Right lung (tissue), 10 donors: Measurements from ENCODE around the gene ATP8B1. TPM values are rescaled to one million over a fixed set of nuclear protein-coding genes. Genes with fewer than 3 reads are reported as not detected.
"Not testable (repeated sequence)": the region's sequence is repeated elsewhere in the genome, so short reads cannot be mapped to it uniquely, and the experiment has no call there.

Experiments
- DNase-seq, 2 donors: peaks; one replicate each; pipeline ENCODE4 v3.0.0-alpha.2; 2013
- long read RNA-seq, 8 donors: transcript quantifications; one replicate each; lab custom pipeline, GENCODE V29; 2026
- polyA plus RNA-seq, 5 donors: library from polyadenylated mRNA; unstranded; fragments of 120-200 nt; gene quantifications; one replicate each; pipeline versions ENCODE4 v1.2.1 to v1.2.3, GENCODE V29; 2013; ENCODE audit warnings: inconsistent platforms in 1 of 5, low replicate concordance in 1 of 5; ENCODE audit not compliant: insufficient read length in 5 of 5, insufficient read depth in 1 of 5

The ATP8B1 gene
- polyA plus RNA-seq, result 10 to 100 TPM; 12.1 to 20.5 (median 18.3) TPM
- long read RNA-seq, donor 1, result 0 reads
- long read RNA-seq, donor 2, result 0 reads
- long read RNA-seq, donor 3, full-length matches to known transcripts, result 1 of 1 reads
- long read RNA-seq, donor 3, partial matches to known transcripts, result 0 of 1 reads
- long read RNA-seq, donor 3, other reads (novel, unspliced or antisense), result 0 of 1 reads
- long read RNA-seq, donor 4, result 0 reads
- long read RNA-seq, donor 5, result 0 reads
- long read RNA-seq, donor 6, result 0 reads
- long read RNA-seq, donor 7, result 0 reads
- long read RNA-seq, donor 8, result 0 reads

- peak; percentile 79 to 80 for DNase-seq
Observed at GRCh38 chr18:57803103-57803969, at the start of gene ATP8B1. Gene ATP8B1 (minus strand): TSS chr18:57803315. CDS start chr18:57731807, 71,508 bp downstream.

- no peak for DNase-seq
Observed at GRCh38 chr18:57850063-57850462, 46.9 kb upstream of the ATP8B1 start.

GRCh38 chr18:57848374-57848773, 45.3 kb upstream of the ATP8B1 start:
- DNase-seq, result not testable (repeated sequence)

GRCh38 chr18:57847431-57847830, 44.3 kb upstream of the ATP8B1 start:
- DNase-seq, result not testable (repeated sequence)

DNA sequence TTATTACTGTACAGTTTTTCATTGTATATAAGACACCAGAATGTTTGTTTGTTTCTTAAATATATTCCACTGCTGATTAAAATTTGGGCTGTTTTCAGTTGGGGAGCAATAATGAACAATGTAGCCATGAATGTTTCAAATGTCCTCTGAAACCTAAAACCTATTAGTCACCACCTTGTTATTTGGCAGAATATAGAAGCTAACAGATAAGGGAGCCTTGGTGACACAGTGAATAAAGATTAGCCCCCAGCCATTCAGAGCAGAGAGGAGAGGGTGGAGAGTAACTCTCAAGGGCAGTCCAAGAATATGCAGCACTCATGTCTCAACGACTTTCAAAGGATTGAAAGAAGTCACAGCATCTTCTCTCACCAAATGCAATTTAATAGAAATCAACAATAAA, 43.1 kb upstream of the ATP8B1 start:
- no peak for DNase-seq

DNA sequence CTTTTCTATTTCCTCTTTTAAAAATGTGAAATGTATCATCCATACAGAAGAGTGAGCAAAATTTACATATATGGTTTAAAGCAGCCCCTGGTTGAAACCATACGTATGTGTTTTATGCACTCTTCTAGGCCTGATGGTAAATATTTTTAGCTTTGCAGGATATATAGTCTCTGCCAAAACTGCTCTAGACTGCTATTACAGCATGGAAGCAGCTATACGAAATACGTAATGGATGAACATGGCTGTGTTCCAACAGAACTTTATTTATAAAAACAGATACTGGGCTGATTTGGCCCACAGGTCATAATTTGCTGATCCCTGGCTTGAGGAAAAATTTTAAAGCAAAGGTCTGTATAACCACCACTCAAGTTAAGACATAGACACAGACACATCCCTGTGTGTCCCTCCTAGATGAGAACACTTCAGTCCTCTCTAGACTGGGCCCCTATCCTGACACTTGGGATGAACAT, 42.5 kb upstream of the ATP8B1 start:
- DNase-seq, result no peak

GRCh38 chr18:57844319-57844718, 41.2 kb upstream of the ATP8B1 start:
- no peak for DNase-seq

DNA sequence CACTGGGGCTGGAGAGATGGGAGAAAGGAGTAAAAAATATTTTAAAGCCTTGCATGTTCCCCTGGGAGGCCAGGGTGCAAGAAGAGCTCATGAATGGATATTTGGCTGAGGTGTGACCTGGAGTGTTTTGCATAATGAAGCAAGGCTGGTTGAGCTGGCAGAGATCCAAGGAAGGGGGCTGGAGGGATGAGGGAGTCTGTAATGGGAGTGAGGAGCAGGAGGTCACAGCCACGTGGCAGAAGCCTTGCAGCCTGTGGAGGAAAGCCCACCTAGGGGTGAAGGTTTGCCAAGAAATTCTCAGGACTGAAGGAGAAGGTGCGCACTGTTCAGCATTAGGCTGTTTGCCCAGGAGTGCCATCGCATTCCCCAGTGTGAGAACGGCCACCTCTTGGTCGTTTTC, 40.3 kb upstream of the ATP8B1 start:
- DNase-seq, result no peak

GRCh38 chr18:57841568-57841967, 38.5 kb upstream of the ATP8B1 start:
- no peak for DNase-seq

GRCh38 chr18:57839942-57840381, 36.8 kb upstream of the ATP8B1 start:
- no peak for DNase-seq

DNA sequence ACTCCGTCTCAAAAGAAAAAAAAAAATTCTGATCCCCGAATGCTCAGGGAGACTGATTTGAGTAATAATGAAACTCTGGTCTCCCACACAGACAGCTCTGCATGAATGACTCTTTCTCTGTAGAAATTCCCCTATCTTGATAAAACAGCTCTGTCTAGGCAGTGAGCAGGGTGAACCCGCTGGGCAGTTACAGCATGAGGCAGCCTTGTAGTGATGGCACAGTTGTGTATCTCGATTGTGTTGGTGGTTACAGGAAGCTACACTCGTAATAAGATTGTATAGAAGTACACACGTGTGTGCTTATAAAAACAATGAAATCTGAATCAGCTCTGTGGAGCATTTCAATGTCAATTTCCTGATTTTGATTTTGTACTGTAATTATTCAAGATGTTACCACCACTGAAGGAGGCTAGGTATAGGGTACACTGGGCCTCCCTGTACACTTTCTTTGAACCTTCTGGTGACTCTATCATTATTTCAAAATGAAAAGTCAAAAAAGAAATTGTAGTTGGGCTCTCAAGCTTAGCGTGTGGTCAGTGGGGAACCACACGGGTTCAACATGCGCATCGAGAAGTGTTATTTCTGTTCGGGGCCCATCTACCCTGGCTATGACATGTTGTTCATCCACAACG, 34.9 kb upstream of the ATP8B1 start:
- DNase-seq, result no peak

DNA sequence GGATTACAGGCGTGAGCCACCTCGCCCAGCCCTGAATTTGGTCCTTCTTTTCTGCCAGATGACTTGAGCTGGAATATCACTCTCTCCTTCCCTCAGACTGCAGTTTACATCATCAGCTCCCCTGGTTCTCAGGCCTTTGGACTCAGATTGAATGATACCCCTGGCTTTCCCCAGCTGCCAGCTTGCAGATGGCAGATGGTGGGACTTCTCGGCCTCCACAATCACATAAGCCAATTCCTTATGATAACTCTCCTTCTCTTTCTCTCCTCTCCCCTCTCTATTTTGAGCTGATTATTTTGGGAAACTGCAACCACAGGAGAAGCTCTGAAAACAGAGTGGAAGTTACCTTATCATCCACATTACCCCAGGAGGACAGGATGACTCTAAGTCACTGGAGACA, 33.4 kb upstream of the ATP8B1 start:
- DNase-seq, result no peak

DNA sequence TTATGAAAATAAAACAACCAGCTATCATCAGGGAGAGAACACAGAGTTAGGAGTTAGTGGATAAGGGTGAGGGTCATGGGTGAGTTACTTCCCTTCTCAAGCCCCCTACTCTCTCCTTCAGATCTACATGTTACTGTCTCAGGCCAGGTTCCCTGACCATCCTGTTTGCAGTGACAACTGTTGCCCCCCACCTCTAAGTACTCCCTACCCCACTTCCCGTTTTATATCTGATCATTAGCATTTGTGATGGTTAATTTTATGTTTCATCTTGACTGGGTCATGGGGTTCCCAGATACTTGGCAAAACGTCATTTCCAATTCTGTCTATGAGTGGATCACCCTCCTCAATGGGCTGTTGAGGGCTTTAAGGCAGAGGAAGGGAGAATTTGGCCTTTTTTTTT, 32.8 kb upstream of the ATP8B1 start:
- DNase-seq, result no peak

- DNase-seq, result no peak
Observed at GRCh38 chr18:57834616-57835015, 31.5 kb upstream of the ATP8B1 start.

GRCh38 chr18:57833441-57834101, 30.5 kb upstream of the ATP8B1 start:
- no peak for DNase-seq

DNA sequence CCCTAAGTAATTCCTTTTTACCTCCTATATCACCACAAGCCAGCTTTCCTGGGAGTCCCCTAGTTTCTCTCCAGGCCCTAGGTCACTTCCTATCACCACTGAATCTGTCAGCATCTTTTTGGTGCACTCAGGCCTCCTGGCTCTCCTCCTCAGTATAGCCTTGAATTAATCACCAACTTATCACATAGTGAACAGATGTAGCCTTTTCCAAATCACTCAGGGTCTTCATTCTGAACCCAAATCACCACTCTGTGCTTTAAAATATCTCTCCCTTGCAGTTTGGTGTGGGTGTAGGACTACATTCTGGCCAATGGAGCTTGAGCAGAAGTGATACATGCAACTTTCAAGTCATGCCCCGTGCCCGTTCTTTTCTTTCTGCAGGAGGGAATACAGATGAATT, 29.6 kb upstream of the ATP8B1 start:
- no peak for DNase-seq

DNA sequence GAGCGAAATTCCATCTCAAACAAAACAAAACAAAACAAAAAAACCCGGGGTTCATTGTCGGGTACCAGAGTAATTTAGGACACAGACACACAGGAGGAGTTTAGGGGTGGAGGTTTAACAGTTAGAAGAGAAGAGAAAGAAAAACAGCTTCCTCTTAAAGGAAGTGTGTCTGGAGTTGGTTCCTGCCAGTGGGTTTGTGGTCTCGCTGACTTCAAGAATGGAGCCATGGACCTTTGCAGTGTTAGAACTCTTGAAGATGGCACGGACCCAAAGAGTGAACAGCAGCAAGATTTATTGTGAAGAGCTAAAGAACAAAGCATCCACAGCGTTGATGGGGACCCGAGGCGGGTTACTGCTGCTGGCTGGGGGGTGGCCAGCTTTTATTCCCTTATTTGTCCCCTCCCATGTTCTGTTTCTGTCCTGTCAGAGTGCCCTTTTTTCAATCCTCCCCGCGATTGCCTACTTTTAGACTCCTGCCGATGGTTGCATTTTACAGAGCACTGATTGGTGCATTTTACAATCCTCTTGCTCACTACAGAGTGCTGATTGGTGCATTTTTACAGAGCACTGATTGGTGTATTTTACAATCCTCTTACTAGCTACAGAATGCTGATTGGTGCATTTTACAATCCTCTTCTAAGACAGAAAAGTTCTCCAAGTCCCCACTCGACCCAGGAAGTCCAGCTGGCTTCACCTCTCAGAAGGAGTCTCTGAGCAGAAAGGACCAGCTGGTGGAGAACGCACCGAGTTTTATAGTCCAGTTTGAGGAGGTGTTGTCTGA, 28.7 kb upstream of the ATP8B1 start:
- no peak for DNase-seq

- DNase-seq, result no peak
Observed at GRCh38 chr18:57827646-57828045, 24.5 kb upstream of the ATP8B1 start.

DNA sequence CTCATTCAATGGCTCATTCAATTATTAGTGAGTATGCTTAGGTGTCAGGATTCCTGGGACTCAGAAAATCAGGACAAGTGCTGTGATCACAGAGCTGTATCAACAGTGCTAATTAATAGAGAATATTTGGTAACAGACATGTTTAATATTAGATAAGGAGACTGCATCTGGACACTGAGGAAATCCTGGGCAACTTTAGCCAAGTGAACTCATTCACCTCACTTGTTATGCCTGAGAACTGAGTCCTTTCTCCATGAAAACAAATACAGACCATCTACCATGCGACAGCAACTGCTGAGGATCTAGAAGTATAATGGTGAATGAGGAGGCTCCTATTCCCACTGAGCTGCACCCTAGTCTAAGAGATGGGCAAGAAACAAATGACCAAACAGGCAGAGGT, 23.1 kb upstream of the ATP8B1 start:
- no peak for DNase-seq

GRCh38 chr18:57820583-57820982, 17.5 kb upstream of the ATP8B1 start:
- DNase-seq, result not testable (repeated sequence)
